ENCODE measurements around the gene TM7SF2.

- TF ChIP-seq TAF1 (IDR thresholded peaks at IDR 0.05; ENCODE audit: borderline replicate concordance, insufficient read depth, low read length): no peak
- TF ChIP-seq SIN3A (IDR thresholded peaks at IDR 0.05; ENCODE audit: borderline replicate concordance, insufficient read depth, low read length): no peak
- no peak for TF ChIP-seq POLR2AphosphoS5 (IDR thresholded peaks at IDR 0.05; ENCODE audit: low read depth, low read length)
These were observed 44.2 kb upstream of the TM7SF2 start for GRCh38 chr11:65067446-65067845.

Data from PFSK-1 (cell line).